ENCODE results near the gene SUSD6.
A peak's percentile ranks its signal among the peaks of the same experiment; 100 is the strongest.

The SUSD6 gene

GRCh38 chr14:69676723-69677122 lies 65.3 kb downstream of the SUSD6 start:
- H3K27ac ChIP-seq, result no peak overlapping the region
- ChIA-PET POLR2A (ENCODE audit: low non-redundant PET) (no interaction called here), CTCF (no interaction called here)
- no peak for TF ChIP-seq CTCF (conservative IDR thresholded peaks at IDR 0.05; ENCODE audit: low read depth)
- no peak for DNase-seq (ENCODE audit: low spot score)

GRCh38 chr14:69680297-69680696 lies 68.9 kb downstream of the SUSD6 start:
- no peak for DNase-seq (ENCODE audit: low spot score)
- no peak overlapping the region for H3K27ac ChIP-seq
- ChIA-PET POLR2A (ENCODE audit: low non-redundant PET) (no interaction called here), CTCF (no interaction called here)
- TF ChIP-seq CTCF (conservative IDR thresholded peaks at IDR 0.05; ENCODE audit: low read depth), result no peak

- CTCF ChIA-PET, result no interaction called here
- POLR2A ChIA-PET (ENCODE audit: low non-redundant PET), result interaction anchor here (0.7 kb wide), 1 partner anchor 28 kb away, joined by 8 read pairs; no protein-coding TSS in a partner anchor
- H3K27ac ChIP-seq, result peak overlapping the region; percentile 39; the same call in 1 of the 2 replicates
- TF ChIP-seq CTCF (conservative IDR thresholded peaks at IDR 0.05; ENCODE audit: low read depth), result no peak
- no peak for DNase-seq (ENCODE audit: low spot score)
These were observed 70.7 kb downstream of the SUSD6 start for GRCh38 chr14:69682136-69682535.

GRCh38 chr14:69682621-69683263 lies 71.3 kb downstream of the SUSD6 start:
- TF ChIP-seq CTCF (conservative IDR thresholded peaks at IDR 0.05; ENCODE audit: low read depth), result no peak
- H3K27ac ChIP-seq, result peak overlapping the region; percentile 59
- CTCF ChIA-PET, result interaction anchor here (0.9 kb wide), 1 partner anchor 78 kb away, joined by 3 read pairs; no protein-coding TSS in a partner anchor
- DNase-seq (ENCODE audit: low spot score), result no peak
- POLR2A ChIA-PET (ENCODE audit: low non-redundant PET), result interaction anchor here (0.7 kb wide), 1 partner anchor 27 kb away, joined by 8 read pairs; no protein-coding TSS in a partner anchor

- DNase-seq (ENCODE audit: low spot score), result no peak
- TF ChIP-seq CTCF (conservative IDR thresholded peaks at IDR 0.05; ENCODE audit: low read depth), result no peak
- H3K27ac ChIP-seq, result peak overlapping the region; percentile 87
- POLR2A ChIA-PET (ENCODE audit: low non-redundant PET), result no interaction called here
- CTCF ChIA-PET, result no interaction called here
These were observed 72.6 kb downstream of the SUSD6 start for GRCh38 chr14:69683971-69684370.

GRCh38 chr14:69684461-69685217 lies 73.2 kb downstream of the SUSD6 start:
- ChIA-PET POLR2A (ENCODE audit: low non-redundant PET) (no interaction called here), CTCF (interaction anchor here (0.6 to 1.0 kb wide), 3 partner anchors 34 to 297 kb away, joined by 3 to 9 read pairs (median 3); no protein-coding TSS in a partner anchor)
- no peak for DNase-seq (ENCODE audit: low spot score)
- TF ChIP-seq CTCF (conservative IDR thresholded peaks at IDR 0.05; ENCODE audit: low read depth), result no peak
- H3K27ac ChIP-seq, result peak overlapping the region; percentile 87

Measured in RWPE1 (cell line).